Measurements from ENCODE around the gene RNU5D-1.
A peak's percentile ranks its signal among the peaks of the same experiment; 100 is the strongest.
"Not testable (repeated sequence)": the region's sequence is repeated elsewhere in the genome, so short reads cannot be mapped to it uniquely, and the experiment has no call there.

The RNU5D-1 gene

GRCh38 chr1:44760876-44761275 is 29.9 kb upstream of the RNU5D-1 start:
- H3K27me3 ChIP-seq (ENCODE audit: insufficient read depth, low read length) = no peaks in the 10 kb centered on the region
- 89% methylated on average over 3 of the region's 3 CpGs for WGBS
- H3K36me3 ChIP-seq (ENCODE audit: insufficient read depth, low read length) = peaks cover 97% of the 10 kb centered on the region
- no peaks in the 10 kb centered on the region for H3K9me3 ChIP-seq (ENCODE audit: insufficient read depth, low read depth, low read length)
- no peak overlapping the region for H3K4me3 ChIP-seq (ENCODE audit: low read length)
- H3K4me1 ChIP-seq (ENCODE audit: insufficient read depth, low read length) = no peaks in the 10 kb centered on the region
- H3K9ac ChIP-seq (ENCODE audit: low read depth, low read length) = no peak overlapping the region
- H3K27ac ChIP-seq (ENCODE audit: low read depth, low read length) = no peak overlapping the region

DNA sequence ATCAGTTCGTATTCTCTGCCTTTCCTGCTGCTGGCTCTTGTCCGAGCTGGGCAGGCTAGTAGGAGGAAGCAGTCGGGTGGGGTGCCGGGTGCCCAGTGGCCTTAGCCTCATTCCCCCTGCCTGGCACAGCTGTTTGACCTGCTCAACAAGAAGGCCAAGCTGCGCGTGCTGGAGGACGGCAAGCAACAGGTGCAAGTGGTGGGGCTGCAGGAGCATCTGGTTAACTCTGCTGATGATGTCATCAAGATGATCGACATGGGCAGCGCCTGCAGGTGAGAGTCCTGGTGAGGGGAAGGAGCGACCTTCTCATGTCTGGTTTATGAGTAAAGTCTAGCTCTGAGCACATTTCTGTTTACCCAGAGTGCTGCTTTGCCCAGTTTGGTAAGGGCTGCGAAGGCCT is 28.1 kb upstream of the RNU5D-1 start:
- WGBS = 87% methylated on average over 11 of the region's 11 CpGs
- no peak overlapping the region for H3K27ac ChIP-seq (ENCODE audit: low read depth, low read length)
- no peaks in the 10 kb centered on the region for H3K27me3 ChIP-seq (ENCODE audit: insufficient read depth, low read length)
- H3K36me3 ChIP-seq (ENCODE audit: insufficient read depth, low read length) = peaks cover 96% of the 10 kb centered on the region
- no peak overlapping the region for H3K4me3 ChIP-seq (ENCODE audit: low read length)
- H3K9me3 ChIP-seq (ENCODE audit: insufficient read depth, low read depth, low read length) = no peaks in the 10 kb centered on the region
- H3K4me1 ChIP-seq (ENCODE audit: insufficient read depth, low read length) = no peaks in the 10 kb centered on the region
- H3K9ac ChIP-seq (ENCODE audit: low read depth, low read length) = no peak overlapping the region

DNA sequence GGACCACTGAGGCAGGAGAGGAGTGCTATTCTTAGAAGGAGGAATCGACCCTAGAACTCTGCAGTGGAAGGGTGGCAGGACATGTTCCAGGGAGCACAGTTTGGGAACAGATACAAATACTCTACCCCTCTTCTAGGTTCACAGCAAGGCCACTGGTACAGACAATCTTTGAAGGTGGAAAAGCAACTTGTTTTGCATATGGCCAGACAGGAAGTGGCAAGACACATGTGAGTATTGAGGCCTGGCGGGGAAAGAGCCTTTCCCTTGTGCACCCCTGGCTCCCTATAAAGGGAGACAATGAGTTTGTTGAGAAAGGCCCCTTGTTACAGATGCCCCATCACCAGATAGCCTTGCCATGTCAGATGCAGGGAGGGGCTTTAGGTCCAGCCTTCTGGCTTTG is 26.4 kb upstream of the RNU5D-1 start:
- no peaks in the 10 kb centered on the region for H3K4me1 ChIP-seq (ENCODE audit: insufficient read depth, low read length)

DNA sequence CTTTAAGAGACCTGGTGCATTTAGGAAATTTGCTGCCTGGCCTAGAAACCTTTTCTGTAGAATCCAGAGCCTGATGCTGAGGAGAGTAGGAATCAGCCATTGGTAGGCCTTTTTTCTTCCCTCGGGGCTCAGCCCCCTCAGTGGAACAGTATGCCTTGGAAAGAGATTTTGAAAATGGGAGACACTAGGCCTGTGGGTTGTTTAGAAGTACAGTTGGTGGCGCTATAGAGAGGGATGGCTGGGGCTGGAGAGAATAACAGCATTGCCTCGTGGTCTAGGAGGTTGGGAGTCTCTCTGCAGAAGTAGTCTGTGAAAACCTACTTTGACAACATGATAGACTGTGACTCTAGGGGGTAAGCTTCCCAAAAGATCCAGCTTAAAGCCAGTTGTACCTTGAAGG is 16.9 kb upstream of the RNU5D-1 start:
- H3K27ac ChIP-seq (ENCODE audit: low read depth, low read length) = no peak overlapping the region
- peaks cover 92% of the 10 kb centered on the region for H3K36me3 ChIP-seq (ENCODE audit: insufficient read depth, low read length)
- WGBS = 84% methylated on average over 3 of the region's 3 CpGs
- no peaks in the 10 kb centered on the region for H3K4me1 ChIP-seq (ENCODE audit: insufficient read depth, low read length)
- H3K9ac ChIP-seq (ENCODE audit: low read depth, low read length) = no peak overlapping the region
- H3K27me3 ChIP-seq (ENCODE audit: insufficient read depth, low read length) = no peaks in the 10 kb centered on the region
- H3K4me3 ChIP-seq (ENCODE audit: low read length) = no peak overlapping the region
- no peaks in the 10 kb centered on the region for H3K9me3 ChIP-seq (ENCODE audit: insufficient read depth, low read depth, low read length)

More for the DNA sequence above, 26.4 kb upstream of the RNU5D-1 start:
- no peak overlapping the region for H3K27ac ChIP-seq (ENCODE audit: low read depth, low read length)
- H3K4me3 ChIP-seq (ENCODE audit: low read length) = no peak overlapping the region
- peaks cover 96% of the 10 kb centered on the region for H3K36me3 ChIP-seq (ENCODE audit: insufficient read depth, low read length)
- H3K9ac ChIP-seq (ENCODE audit: low read depth, low read length) = no peak overlapping the region
- H3K27me3 ChIP-seq (ENCODE audit: insufficient read depth, low read length) = no peaks in the 10 kb centered on the region
- WGBS = 92% methylated on average over 2 of the region's 2 CpGs
- H3K9me3 ChIP-seq (ENCODE audit: insufficient read depth, low read depth, low read length) = no peaks in the 10 kb centered on the region

DNA sequence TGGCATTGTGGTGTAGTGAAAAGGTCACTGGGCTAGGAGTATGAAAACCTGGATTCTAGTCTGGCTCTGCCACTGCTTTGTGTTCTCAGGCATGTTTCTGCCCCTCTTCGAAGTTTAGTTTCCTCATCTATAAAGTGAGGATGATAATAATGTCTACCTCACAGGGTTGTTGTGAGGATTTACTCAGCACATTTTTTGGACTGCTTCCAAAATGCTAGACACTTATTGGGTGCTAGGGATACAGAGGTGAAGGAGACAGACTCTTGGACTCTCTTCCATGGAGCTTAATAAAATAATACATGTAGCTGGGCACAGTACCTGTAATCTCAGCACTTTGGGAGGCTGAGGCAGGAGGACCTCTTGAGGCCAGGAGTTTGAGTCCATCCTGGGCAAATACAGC is 12.2 kb upstream of the RNU5D-1 start:
- Histone ChIP-seq H3K36me3 (ENCODE audit: insufficient read depth, low read length) (peaks cover 65% of the 10 kb centered on the region), H3K9me3 (ENCODE audit: insufficient read depth, low read depth, low read length) (no peaks in the 10 kb centered on the region), H3K4me1 (ENCODE audit: insufficient read depth, low read length) (peaks cover 6% of the 10 kb centered on the region), H3K27ac (ENCODE audit: low read depth, low read length) (no peak overlapping the region), H3K9ac (ENCODE audit: low read depth, low read length) (no peak overlapping the region; the same call in 1 of the 2 replicates), H3K27me3 (ENCODE audit: insufficient read depth, low read length) (no peaks in the 10 kb centered on the region), H3K4me3 (ENCODE audit: low read length) (no peak overlapping the region)
- WGBS = 100% methylated on average over 1 of the region's 1 CpG

GRCh38 chr1:44740179-44740617 is 9.2 kb upstream of the RNU5D-1 start:
- 2% methylated on average over 14 of the region's 14 CpGs for WGBS
- peaks cover 36% of the 10 kb centered on the region for H3K36me3 ChIP-seq (ENCODE audit: insufficient read depth, low read length)

DNA sequence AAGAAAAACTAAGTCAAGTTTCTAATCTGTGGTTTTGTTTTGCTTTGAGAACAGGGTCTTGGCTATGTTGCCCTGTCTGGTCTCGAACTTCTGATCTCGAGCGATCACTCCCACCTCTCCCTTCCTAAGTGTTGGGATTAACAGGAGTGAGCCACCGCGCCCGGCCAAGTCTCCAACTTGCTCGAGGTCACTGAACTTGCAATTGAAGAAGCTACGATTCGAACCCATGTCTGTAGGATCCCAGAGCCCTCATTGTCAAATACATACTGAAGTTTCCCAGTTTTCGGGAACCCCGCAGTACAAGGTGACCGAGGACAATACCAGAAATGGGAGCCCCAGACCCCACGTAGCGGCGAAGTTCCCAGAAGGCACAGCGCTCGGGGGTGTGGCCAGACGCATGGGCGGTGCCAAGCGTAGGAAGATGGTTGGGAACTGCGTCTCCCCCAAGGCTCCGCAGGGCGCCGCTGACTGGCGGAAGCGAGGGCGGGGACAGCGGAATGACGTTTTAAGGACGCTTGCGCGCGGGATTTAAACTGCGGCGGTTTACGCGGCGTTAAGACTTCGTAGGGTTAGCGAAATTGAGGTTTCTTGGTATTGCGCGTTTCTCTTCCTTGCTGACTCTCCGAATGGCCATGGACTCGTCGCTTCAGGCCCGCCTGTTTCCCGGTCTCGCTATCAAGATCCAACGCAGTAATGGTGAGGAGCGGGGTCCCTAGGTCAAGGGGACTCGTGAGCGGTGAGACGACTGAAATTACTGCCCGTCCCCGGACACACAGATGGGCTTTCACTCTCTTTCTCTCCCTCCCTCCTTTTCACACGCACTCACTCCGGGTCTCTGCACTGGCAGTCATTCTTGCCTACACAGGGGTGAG is 8.6 kb upstream of the RNU5D-1 start, which contains the start of gene KIF2C:
Gene KIF2C (plus strand): TSS at position 531 of the 872 bp plus-strand sequence. CDS start 96 bp downstream, at position 627.
- peak within 1 kb of the TSS; percentile 88 for H3K9ac ChIP-seq (ENCODE audit: low read depth, low read length)
- no peaks in the 10 kb centered on the region for H3K27me3 ChIP-seq (ENCODE audit: insufficient read depth, low read length)
- H3K36me3 ChIP-seq (ENCODE audit: insufficient read depth, low read length) = peaks cover 33% of the 10 kb centered on the region
- peak within 1 kb of the TSS; percentile 93 for H3K27ac ChIP-seq (ENCODE audit: low read depth, low read length)
- H3K4me1 ChIP-seq (ENCODE audit: insufficient read depth, low read length) = peaks cover 6% of the 10 kb centered on the region
- no peaks in the 10 kb centered on the region for H3K9me3 ChIP-seq (ENCODE audit: insufficient read depth, low read depth, low read length)
- 2% methylated on average over 57 of the region's 57 CpGs for WGBS
- peak within 1 kb of the TSS; percentile 84 for H3K4me3 ChIP-seq (ENCODE audit: low read length)

More at GRCh38 chr1:44740179-44740617, 9.2 kb upstream of the RNU5D-1 start:
- H3K9me3 ChIP-seq (ENCODE audit: insufficient read depth, low read depth, low read length) = no peaks in the 10 kb centered on the region
- H3K27me3 ChIP-seq (ENCODE audit: insufficient read depth, low read length) = no peaks in the 10 kb centered on the region
- peak overlapping the region; percentile 84 for H3K4me3 ChIP-seq (ENCODE audit: low read length)
- peak overlapping the region; percentile 93 for H3K27ac ChIP-seq (ENCODE audit: low read depth, low read length)
- peak overlapping the region; percentile 88 for H3K9ac ChIP-seq (ENCODE audit: low read depth, low read length)
- peaks cover 6% of the 10 kb centered on the region for H3K4me1 ChIP-seq (ENCODE audit: insufficient read depth, low read length)

DNA sequence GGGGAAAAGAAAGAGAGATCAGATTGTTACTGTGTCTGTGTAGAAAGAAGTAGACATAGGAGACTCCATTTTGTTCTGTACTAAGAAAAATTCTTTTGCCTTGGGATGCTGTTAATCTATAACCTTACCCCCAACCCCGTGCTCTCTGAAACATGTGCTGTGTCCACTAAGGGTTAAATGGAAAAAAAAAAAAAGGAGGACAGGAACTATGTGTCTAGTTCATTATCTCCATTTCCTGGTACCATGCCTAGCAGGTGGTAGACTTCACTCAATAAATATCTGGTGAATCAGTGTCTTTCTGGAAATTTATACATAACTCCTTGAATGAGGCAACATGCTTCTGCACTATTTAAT is 8.0 kb upstream of the RNU5D-1 start:
- H3K9me3 ChIP-seq (ENCODE audit: insufficient read depth, low read depth, low read length) = not testable (repeated sequence)
- no CpG with 5 or more reads among the region's 1 CpG for WGBS
- H3K9ac ChIP-seq (ENCODE audit: low read depth, low read length) = peak overlapping the region; percentile 70

GRCh38 chr1:44735992-44736391 is 5.0 kb upstream of the RNU5D-1 start:
- Histone ChIP-seq H3K9me3 (ENCODE audit: insufficient read depth, low read depth, low read length) (no peaks in the 10 kb centered on the region), H3K9ac (ENCODE audit: low read depth, low read length) (no peak overlapping the region), H3K27ac (ENCODE audit: low read depth, low read length) (no peak overlapping the region), H3K27me3 (ENCODE audit: insufficient read depth, low read length) (no peaks in the 10 kb centered on the region), H3K4me1 (ENCODE audit: insufficient read depth, low read length) (peaks cover 11% of the 10 kb centered on the region), H3K36me3 (ENCODE audit: insufficient read depth, low read length) (peaks cover 3% of the 10 kb centered on the region), H3K4me3 (ENCODE audit: low read length) (no peak overlapping the region)
- 95% methylated on average over 1 of the region's 1 CpG for WGBS

More for the DNA sequence above, 8.0 kb upstream of the RNU5D-1 start:
- Histone ChIP-seq H3K36me3 (ENCODE audit: insufficient read depth, low read length) (peaks cover 27% of the 10 kb centered on the region), H3K4me3 (ENCODE audit: low read length) (peak overlapping the region; percentile 84)
- H3K27me3 ChIP-seq (ENCODE audit: insufficient read depth, low read length); H3K27ac ChIP-seq (ENCODE audit: low read depth, low read length); H3K4me1 ChIP-seq (ENCODE audit: insufficient read depth, low read length): not testable (repeated sequence)

GRCh38 chr1:44733784-44734183 is 2.8 kb upstream of the RNU5D-1 start:
- H3K9me3 ChIP-seq (ENCODE audit: insufficient read depth, low read depth, low read length) = no peaks in the 10 kb centered on the region
- H3K9ac ChIP-seq (ENCODE audit: low read depth, low read length) = no peak overlapping the region
- H3K4me3 ChIP-seq (ENCODE audit: low read length) = no peak overlapping the region
- H3K27me3 ChIP-seq (ENCODE audit: insufficient read depth, low read length) = no peaks in the 10 kb centered on the region
- H3K36me3 ChIP-seq (ENCODE audit: insufficient read depth, low read length) = no peaks in the 10 kb centered on the region
- no peak overlapping the region for H3K27ac ChIP-seq (ENCODE audit: low read depth, low read length)
- 93% methylated on average over 1 of the region's 1 CpG for WGBS
- peaks cover 12% of the 10 kb centered on the region; the same call in 1 of the 2 replicates for H3K4me1 ChIP-seq (ENCODE audit: insufficient read depth, low read length)

DNA sequence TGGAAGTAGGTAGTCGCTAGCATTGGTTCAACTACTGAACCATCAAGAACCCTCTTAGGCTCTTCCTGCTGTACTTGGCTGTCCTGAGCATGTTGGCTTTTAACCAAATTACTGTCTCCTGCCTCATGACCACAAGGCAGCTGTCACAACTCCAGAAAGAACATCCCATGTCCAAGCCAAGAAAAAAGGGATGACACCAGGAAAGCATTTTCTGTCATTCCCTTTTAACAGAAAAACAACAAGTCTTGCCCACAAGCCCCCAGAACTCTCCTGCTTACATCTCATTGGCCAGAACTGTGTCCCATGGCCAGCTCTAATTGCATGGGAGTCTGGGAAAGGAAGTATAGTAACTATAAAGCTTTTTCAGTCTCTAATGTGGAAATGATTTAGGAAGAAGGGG is 2.4 kb upstream of the RNU5D-1 start:
- no peak overlapping the region for H3K27ac ChIP-seq (ENCODE audit: low read depth, low read length)
- no peaks in the 10 kb centered on the region for H3K36me3 ChIP-seq (ENCODE audit: insufficient read depth, low read length)
- no peak overlapping the region for H3K9ac ChIP-seq (ENCODE audit: low read depth, low read length)
- 100% methylated on average over 1 of the region's 1 CpG for WGBS
- peaks cover 12% of the 10 kb centered on the region; the same call in 1 of the 2 replicates for H3K4me1 ChIP-seq (ENCODE audit: insufficient read depth, low read length)
- no peaks in the 10 kb centered on the region for H3K9me3 ChIP-seq (ENCODE audit: insufficient read depth, low read depth, low read length)
- H3K4me3 ChIP-seq (ENCODE audit: low read length) = no peak overlapping the region
- no peaks in the 10 kb centered on the region for H3K27me3 ChIP-seq (ENCODE audit: insufficient read depth, low read length)

Measured in HUES64 (cell line).